HCT116 (cell line): ENCODE results near the gene MATK.

Experiments used
- CEBPB ChIP-seq: IDR thresholded peaks from 2 replicates; pipeline ENCODE4 v1.6.1; 2012; ENCODE audit warnings: low read depth
- EZH2 ChIP-seq: fragments of 200-600 bp; sonication (generic); IDR thresholded peaks from 2 replicates; pipeline ENCODE4 v1.6.1; 2017; ENCODE audit warnings: antibody characterized with exemption, mixed run types
- POLR2A ChIP-seq: IDR thresholded peaks from 2 replicates; pipeline ENCODE4 v1.7.0; 2011; ENCODE audit warnings: borderline replicate concordance; ENCODE audit not compliant: insufficient read depth, insufficient read length; ENCODE audit errors: extremely low read depth
- POLR2AphosphoS5 ChIP-seq: IDR thresholded peaks from 2 replicates; pipeline ENCODE4 v1.6.1; 2011; ENCODE audit warnings: mild to moderate bottlenecking, low read depth, low read length, moderate library complexity
- ZFX ChIP-seq: fragments of 450-650 bp; IDR thresholded peaks from 2 replicates; pipeline ENCODE4 v1.6.1; 2017
- TF ChIP-seq, protein P1 (sequence below), 3 experiments: fragments of 200-600 bp in 1 of 3; sonication (generic) in 1 of 3; IDR thresholded peaks in 2 of 3; conservative IDR thresholded peaks in 1 of 3; 2 replicates each; pipeline ENCODE4 v1.5.1; 2012 to 2017; ENCODE audit warnings: low read depth in 2 of 3, low read length in 2 of 3, antibody characterized with exemption in 1 of 3, borderline replicate concordance in 1 of 3, control low read depth in 1 of 3, mild to moderate bottlenecking in 1 of 3, mixed read lengths in 1 of 3, mixed run types in 1 of 3, moderate library complexity in 1 of 3; ENCODE audit not compliant: insufficient read depth in 1 of 3
- TF ChIP-seq, protein P2 (sequence below): IDR thresholded peaks from 2 replicates; pipeline ENCODE4 v1.6.1; 2012
- TF ChIP-seq, protein P3 (sequence below): IDR thresholded peaks from 2 replicates; pipeline ENCODE4 v1.6.1; 2012; ENCODE audit warnings: low read depth
- TF ChIP-seq, protein P4 (sequence below): IDR thresholded peaks from 2 replicates; pipeline ENCODE4 v1.6.1; 2011; ENCODE audit warnings: mild to moderate bottlenecking, low read length, moderate library complexity; ENCODE audit not compliant: insufficient replicate concordance; ENCODE audit errors: extremely low read depth

DNA sequence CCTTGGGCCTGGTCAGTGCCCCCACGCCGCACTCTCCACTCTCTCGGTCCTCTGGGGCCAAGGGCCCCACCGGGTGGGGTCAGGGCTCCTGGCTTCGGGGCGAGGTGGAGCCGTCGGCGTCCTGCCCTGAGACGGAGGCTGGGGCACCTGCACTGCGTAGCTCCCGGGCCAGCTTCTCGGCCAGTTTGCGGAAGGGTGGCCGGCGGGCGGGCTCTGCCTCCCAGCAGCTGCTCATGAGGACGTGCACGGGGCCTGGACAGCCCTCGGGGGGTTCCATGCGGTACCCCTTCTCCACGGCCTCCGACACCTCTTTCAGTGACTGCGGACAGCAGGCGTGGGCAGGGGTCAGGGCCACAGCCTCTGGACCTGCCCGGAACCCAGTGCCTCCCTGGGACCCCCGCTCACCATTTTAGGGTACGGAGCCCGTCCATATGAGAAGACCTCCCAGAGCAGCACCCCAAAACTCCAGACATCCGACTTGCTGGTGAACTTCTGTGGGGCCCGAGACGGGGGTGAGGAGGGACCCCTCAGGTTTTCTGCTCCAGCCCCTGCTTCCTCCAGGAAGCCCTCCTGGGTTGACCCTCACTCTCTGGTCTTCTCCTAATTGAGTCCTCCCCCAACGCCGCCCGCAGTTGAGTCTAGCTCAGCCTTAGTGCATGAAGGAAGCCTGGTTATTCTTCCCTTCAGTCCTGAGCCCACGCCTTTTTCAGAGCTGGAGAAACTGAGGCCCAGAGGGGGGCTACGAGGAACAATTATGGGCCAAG is 7.9 kb downstream of the MATK start:
- no peak for TF ChIP-seq ZFX
- TF ChIP-seq, protein P1, sequence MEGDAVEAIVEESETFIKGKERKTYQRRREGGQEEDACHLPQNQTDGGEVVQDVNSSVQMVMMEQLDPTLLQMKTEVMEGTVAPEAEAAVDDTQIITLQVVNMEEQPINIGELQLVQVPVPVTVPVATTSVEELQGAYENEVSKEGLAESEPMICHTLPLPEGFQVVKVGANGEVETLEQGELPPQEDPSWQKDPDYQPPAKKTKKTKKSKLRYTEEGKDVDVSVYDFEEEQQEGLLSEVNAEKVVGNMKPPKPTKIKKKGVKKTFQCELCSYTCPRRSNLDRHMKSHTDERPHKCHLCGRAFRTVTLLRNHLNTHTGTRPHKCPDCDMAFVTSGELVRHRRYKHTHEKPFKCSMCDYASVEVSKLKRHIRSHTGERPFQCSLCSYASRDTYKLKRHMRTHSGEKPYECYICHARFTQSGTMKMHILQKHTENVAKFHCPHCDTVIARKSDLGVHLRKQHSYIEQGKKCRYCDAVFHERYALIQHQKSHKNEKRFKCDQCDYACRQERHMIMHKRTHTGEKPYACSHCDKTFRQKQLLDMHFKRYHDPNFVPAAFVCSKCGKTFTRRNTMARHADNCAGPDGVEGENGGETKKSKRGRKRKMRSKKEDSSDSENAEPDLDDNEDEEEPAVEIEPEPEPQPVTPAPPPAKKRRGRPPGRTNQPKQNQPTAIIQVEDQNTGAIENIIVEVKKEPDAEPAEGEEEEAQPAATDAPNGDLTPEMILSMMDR (IDR thresholded peaks at IDR 0.05 in 2 of 3, conservative IDR thresholded peaks at IDR 0.05 in 1 of 3; ENCODE audit: borderline replicate concordance in 1 of 3, insufficient read depth in 1 of 3, low read depth in 2 of 3, low read length in 2 of 3) = no peak
- no peak for TF ChIP-seq POLR2A
- TF ChIP-seq POLR2AphosphoS5 = no peak
- TF ChIP-seq CEBPB = no peak
- TF ChIP-seq EZH2 = no peak
- TF ChIP-seq, protein P2, sequence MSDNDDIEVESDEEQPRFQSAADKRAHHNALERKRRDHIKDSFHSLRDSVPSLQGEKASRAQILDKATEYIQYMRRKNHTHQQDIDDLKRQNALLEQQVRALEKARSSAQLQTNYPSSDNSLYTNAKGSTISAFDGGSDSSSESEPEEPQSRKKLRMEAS = no peak
- TF ChIP-seq, protein P3, sequence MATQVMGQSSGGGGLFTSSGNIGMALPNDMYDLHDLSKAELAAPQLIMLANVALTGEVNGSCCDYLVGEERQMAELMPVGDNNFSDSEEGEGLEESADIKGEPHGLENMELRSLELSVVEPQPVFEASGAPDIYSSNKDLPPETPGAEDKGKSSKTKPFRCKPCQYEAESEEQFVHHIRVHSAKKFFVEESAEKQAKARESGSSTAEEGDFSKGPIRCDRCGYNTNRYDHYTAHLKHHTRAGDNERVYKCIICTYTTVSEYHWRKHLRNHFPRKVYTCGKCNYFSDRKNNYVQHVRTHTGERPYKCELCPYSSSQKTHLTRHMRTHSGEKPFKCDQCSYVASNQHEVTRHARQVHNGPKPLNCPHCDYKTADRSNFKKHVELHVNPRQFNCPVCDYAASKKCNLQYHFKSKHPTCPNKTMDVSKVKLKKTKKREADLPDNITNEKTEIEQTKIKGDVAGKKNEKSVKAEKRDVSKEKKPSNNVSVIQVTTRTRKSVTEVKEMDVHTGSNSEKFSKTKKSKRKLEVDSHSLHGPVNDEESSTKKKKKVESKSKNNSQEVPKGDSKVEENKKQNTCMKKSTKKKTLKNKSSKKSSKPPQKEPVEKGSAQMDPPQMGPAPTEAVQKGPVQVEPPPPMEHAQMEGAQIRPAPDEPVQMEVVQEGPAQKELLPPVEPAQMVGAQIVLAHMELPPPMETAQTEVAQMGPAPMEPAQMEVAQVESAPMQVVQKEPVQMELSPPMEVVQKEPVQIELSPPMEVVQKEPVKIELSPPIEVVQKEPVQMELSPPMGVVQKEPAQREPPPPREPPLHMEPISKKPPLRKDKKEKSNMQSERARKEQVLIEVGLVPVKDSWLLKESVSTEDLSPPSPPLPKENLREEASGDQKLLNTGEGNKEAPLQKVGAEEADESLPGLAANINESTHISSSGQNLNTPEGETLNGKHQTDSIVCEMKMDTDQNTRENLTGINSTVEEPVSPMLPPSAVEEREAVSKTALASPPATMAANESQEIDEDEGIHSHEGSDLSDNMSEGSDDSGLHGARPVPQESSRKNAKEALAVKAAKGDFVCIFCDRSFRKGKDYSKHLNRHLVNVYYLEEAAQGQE = no peak
- TF ChIP-seq, protein P4, sequence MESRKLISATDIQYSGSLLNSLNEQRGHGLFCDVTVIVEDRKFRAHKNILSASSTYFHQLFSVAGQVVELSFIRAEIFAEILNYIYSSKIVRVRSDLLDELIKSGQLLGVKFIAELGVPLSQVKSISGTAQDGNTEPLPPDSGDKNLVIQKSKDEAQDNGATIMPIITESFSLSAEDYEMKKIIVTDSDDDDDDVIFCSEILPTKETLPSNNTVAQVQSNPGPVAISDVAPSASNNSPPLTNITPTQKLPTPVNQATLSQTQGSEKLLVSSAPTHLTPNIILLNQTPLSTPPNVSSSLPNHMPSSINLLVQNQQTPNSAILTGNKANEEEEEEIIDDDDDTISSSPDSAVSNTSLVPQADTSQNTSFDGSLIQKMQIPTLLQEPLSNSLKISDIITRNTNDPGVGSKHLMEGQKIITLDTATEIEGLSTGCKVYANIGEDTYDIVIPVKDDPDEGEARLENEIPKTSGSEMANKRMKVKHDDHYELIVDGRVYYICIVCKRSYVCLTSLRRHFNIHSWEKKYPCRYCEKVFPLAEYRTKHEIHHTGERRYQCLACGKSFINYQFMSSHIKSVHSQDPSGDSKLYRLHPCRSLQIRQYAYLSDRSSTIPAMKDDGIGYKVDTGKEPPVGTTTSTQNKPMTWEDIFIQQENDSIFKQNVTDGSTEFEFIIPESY = no peak
